Naive B cell (primary cell): Measurements from ENCODE around the gene ZFX. TPM values are rescaled to one million over a fixed set of nuclear protein-coding genes. Genes with fewer than 3 reads are reported as not detected.
A peak's percentile ranks its signal among the peaks of the same experiment; 100 is the strongest.
"Not testable (repeated sequence)": the region's sequence is repeated elsewhere in the genome, so short reads cannot be mapped to it uniquely, and the experiment has no call there.

ENCODE experiments used
- ATAC-seq, 2 donors: fragments of 150-1000 bp; cut with Tn5 transposase; 2 replicates each; pipeline ENCODE4 v1.10.0; 2021; ENCODE audit warnings: low read depth in 2 of 2, mild to moderate bottlenecking in 2 of 2, moderate library complexity in 2 of 2
- DNase-seq: peaks from one replicate; pipeline ENCODE4 v3.0.0; 2022
- H3K27ac Mint-ChIP-seq, 6 donors: one replicate each; pipeline ENCODE4 v1.8.0; 2020 to 2022; ENCODE audit warnings: mild to moderate bottlenecking in 6 of 6, mixed read lengths in 6 of 6, moderate library complexity in 5 of 6, inconsistent platforms in 2 of 6
- H3K27me3 Mint-ChIP-seq, 3 donors: one replicate each; pipeline ENCODE4 v1.8.0; 2021 to 2022; ENCODE audit warnings: mixed read lengths in 3 of 3, mild to moderate bottlenecking in 1 of 3
- H3K36me3 Mint-ChIP-seq, 2 donors: one replicate each; pipeline ENCODE4 v1.8.0; 2020 to 2022; ENCODE audit warnings: mixed read lengths in 2 of 2, inconsistent platforms in 1 of 2, mild to moderate bottlenecking in 1 of 2
- H3K4me1 Mint-ChIP-seq, 3 donors: one replicate each; pipeline ENCODE4 v1.8.0; 2020 to 2022; ENCODE audit warnings: mixed read lengths in 3 of 3, inconsistent platforms in 1 of 3, mild to moderate bottlenecking in 1 of 3, moderate library complexity in 1 of 3
- H3K4me3 Mint-ChIP-seq, 8 donors: one replicate each; pipeline ENCODE4 v1.8.0; 2020 to 2022; ENCODE audit warnings: mild to moderate bottlenecking in 8 of 8, mixed read lengths in 8 of 8, moderate library complexity in 8 of 8, inconsistent platforms in 2 of 8
- H3K9me3 Mint-ChIP-seq, 7 donors: one replicate each; pipeline ENCODE4 v1.8.0; 2020 to 2022; ENCODE audit warnings: mixed read lengths in 7 of 7, mild to moderate bottlenecking in 5 of 7, inconsistent platforms in 2 of 7, moderate library complexity in 1 of 7
- polyA plus RNA-seq, 6 donors: library from polyadenylated mRNA; unstranded; fragments of 300-500 nt; fragmentation: Illumina TruSeq; gene quantifications; one replicate each; pipeline ENCODE4 v1.2.3, GENCODE V29; 2021; ENCODE audit warnings: low read depth in 6 of 6

Gene ZFX
- polyA plus RNA-seq, result 10 to 100 TPM; 29.2 to 66.7 (median 57.8) TPM

DNA sequence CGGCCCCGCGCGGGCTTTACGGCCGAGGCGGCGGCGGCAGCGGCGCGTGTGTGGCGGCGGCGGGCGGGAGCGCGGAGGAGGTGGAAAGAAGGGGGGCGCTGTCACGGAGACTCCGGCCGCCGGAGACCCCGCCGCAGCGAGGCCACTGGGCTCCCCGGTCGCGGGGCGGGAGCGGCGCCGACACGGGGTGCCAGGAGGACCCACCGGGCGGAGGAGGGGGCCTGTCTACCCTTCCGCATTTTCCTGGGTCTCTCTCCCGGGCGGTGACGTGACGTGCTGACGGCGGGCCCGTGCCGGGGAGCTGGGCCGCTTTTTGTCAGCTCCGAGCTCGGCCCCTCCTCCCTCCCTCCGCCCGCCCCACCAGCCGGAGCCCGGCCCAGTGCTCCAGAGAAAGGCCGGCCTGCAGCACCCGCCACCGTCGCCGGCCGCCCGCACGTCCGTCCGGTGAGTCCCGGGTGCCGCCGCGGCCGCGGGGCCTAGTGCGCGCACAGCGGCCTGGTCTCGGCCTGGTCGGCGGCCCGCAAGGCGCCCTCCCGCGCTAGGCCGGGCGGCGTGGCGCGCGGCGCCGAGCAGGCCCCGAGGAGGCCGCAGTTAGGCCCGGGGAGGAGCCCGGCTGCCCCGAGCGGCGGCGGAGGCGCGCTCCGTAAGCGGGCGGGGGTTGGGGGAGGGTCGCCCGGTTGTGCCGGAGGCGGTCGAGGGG lies at the start of gene ZFX:
Gene ZFX (plus strand): TSS at position 379 of the 700 bp plus-strand sequence. CDS start 23,014 bp downstream, outside the sequence.
- peak within 1 kb of the TSS; percentile 83 to 99 (median 98) for H3K27ac Mint-ChIP-seq
- H3K36me3 Mint-ChIP-seq, result peaks cover 0 to 6% of the 10 kb centered on the region in 2 donors
- no peaks in the 10 kb centered on the region for H3K9me3 Mint-ChIP-seq
- no peaks in the 10 kb centered on the region for H3K27me3 Mint-ChIP-seq
- peaks cover 31 to 72% (median 40%) of the 10 kb centered on the region in 3 donors for H3K4me1 Mint-ChIP-seq
- DNase-seq (peak; percentile 82), ATAC-seq (peak; percentile 54 to 57)
- peak within 1 kb of the TSS; percentile 82 to 98 (median 92) for H3K4me3 Mint-ChIP-seq

DNA sequence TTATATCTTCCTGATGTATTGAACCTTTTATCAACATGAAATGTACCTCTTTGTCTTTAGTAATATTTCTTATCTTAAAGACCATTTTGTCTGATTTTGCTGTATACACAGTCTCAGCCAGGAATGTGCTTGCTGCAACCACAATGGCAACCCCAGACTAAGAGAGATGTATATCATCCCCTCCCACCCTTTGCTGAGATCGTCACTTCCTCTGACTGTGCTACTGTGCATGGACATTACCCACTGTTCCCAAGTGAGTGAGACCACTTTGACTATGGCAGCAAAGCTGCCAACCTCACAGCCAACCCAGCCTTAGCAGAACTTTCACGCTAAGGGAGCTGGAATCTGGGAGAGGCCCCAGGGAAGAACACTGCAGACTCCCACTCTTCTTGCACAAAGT lies 48.8 kb upstream of the ZFX start:
- Mint-ChIP-seq H3K27ac (no peak overlapping the region), H3K9me3 (no peaks in the 10 kb centered on the region), H3K27me3 (no peaks in the 10 kb centered on the region), H3K4me1 (no peaks in the 10 kb centered on the region), H3K4me3 (no peak overlapping the region), H3K36me3 (peaks cover 0 to 8% of the 10 kb centered on the region in 2 donors)
- DNase-seq, result no peak
- no peak for ATAC-seq

DNA sequence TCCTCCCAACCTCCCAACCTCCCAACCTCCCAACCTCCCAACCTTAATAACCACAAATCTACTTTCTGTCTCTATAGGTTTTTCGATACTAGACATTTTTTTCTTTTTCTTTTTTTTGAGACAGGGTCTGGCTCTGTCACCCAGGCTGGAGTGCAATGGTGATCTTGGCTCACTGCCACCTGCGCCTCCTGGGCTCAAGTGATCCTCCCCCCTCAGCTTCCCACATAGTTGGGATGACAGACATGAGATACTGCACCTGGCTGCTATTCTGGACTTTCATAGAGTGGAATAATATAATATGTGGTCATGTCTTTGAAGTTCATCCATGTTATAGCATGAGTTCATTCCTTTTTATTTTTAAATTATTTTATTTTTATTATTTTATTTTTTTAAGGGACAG lies 39.5 kb upstream of the ZFX start:
- ATAC-seq (no peak), DNase-seq (no peak)
- no peaks in the 10 kb centered on the region for H3K4me1 Mint-ChIP-seq
- H3K27me3 Mint-ChIP-seq, result no peaks in the 10 kb centered on the region
- H3K4me3 Mint-ChIP-seq, result no peak overlapping the region
- peaks cover 5 to 8% of the 10 kb centered on the region in 2 donors for H3K36me3 Mint-ChIP-seq
- peaks cover 0 to 2% (median 0%) of the 10 kb centered on the region in 7 donors for H3K9me3 Mint-ChIP-seq
- no peak overlapping the region for H3K27ac Mint-ChIP-seq

DNA sequence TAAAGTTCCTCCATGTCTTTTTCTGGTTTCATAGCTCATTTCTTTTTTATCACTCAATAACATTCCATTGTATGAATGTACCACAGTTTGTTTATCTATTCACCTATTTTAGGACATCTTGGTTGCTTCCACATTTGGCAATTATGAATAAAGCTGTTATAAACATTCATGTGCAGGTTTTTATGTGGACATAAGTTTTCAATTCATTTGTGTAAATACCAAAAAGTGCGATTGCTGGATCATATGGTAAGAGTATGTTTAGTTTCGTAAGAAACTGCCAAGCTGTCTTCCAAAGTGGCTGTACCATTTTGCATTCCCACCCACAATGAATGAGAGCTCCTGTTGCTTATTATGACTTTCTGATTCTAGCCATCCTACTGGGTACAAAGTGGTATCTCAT lies 36.3 kb upstream of the ZFX start:
- DNase-seq, result no peak
- Mint-ChIP-seq H3K4me3 (no peak overlapping the region), H3K27me3 (no peaks in the 10 kb centered on the region), H3K36me3 (peaks cover 0 to 8% of the 10 kb centered on the region in 2 donors), H3K4me1 (no peaks in the 10 kb centered on the region), H3K27ac (no peak overlapping the region), H3K9me3 (peaks cover 0 to 2% (median 0%) of the 10 kb centered on the region in 7 donors)
- no peak for ATAC-seq

DNA sequence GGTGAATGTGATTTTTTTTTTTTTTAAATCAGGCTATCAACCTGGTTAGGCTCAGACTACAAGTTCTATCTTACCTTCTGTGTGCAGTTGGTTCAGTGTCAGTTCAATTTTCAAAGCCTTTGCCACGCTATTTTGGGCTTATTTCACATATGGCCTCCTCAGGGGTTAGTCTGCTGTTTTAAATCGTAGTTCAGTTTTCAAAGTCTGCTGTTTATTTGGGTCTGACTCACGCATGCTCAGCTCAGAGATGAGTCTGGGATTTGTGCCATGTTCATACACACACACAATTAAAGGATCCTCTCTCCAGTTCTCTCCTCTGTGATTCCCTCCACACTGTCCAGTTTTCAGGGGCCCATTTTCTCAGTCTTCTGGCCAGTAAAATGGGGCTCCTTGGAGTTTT lies 32.3 kb upstream of the ZFX start:
- Mint-ChIP-seq H3K9me3 (no peaks in the 10 kb centered on the region), H3K4me1 (no peaks in the 10 kb centered on the region), H3K36me3 (peaks cover 0 to 5% of the 10 kb centered on the region in 2 donors), H3K27me3 (no peaks in the 10 kb centered on the region), H3K4me3 (no peak overlapping the region), H3K27ac (no peak overlapping the region)
- DNase-seq, result no peak
- ATAC-seq, result no peak

DNA sequence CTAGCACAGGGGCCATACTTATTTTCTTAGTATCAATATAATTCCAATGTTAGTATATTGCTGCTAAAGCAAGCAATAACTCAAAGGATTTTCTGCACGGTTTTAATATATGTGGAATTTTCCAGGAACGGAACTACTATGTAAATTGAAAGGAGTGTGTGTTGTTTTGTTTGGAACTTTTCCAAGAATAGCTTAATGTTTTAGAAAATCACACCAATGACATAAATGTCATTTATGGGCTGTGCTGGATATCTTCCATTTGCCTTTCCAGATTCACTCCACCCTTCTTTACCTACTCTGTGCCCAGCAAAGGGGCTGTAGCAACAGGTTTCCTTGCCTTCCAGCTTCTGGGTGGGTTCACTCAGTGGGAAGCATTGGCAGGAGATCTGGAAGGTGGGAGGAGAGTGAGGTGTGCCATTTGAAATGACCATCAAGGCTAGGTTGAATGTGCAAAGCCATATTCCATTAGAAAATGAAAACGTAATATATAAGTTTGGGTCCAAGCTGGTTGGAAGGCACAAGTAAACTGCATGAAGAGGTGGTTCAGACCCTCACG lies 25.2 kb upstream of the ZFX start:
- peaks cover 0 to 10% of the 10 kb centered on the region in 2 donors for H3K36me3 Mint-ChIP-seq
- H3K27ac Mint-ChIP-seq, result no peak overlapping the region
- H3K4me3 Mint-ChIP-seq, result no peak overlapping the region
- H3K4me1 Mint-ChIP-seq, result no peaks in the 10 kb centered on the region
- ATAC-seq, result no peak
- DNase-seq, result no peak
- no peaks in the 10 kb centered on the region for H3K9me3 Mint-ChIP-seq
- H3K27me3 Mint-ChIP-seq, result no peaks in the 10 kb centered on the region

DNA sequence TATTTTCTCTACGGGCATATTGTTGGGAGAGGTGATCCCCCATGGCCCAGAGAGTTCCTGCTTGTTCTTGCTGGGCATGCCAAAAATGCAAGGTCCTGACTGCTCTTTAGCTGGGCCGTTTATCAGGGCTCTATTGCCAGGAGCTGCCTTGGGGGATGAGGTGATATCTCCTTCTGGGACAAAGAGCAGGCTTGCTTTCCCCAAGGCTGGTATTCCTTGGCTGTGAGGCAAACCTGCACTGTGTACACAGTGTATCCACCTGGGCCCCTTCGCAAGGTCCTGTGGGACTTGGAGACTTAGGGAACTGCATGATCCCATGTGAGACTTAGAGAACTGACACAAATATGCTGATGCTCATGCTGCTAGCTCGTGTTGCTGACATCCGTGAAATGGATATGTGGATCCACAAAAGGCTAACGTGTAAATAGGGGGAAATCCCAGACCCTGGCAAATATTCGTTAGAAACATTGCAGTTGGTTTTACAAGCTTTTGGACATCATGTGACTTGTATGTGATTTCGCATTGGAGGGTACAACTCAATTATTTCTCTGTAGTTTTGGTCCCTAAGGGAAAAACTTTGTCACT lies 24.4 kb upstream of the ZFX start:
- H3K27me3 Mint-ChIP-seq, result no peaks in the 10 kb centered on the region
- DNase-seq (no peak), ATAC-seq (no peak)
- H3K9me3 Mint-ChIP-seq, result no peaks in the 10 kb centered on the region
- H3K4me1 Mint-ChIP-seq, result no peaks in the 10 kb centered on the region
- no peak overlapping the region for H3K27ac Mint-ChIP-seq
- peaks cover 0 to 10% of the 10 kb centered on the region in 2 donors for H3K36me3 Mint-ChIP-seq
- no peak overlapping the region for H3K4me3 Mint-ChIP-seq

DNA sequence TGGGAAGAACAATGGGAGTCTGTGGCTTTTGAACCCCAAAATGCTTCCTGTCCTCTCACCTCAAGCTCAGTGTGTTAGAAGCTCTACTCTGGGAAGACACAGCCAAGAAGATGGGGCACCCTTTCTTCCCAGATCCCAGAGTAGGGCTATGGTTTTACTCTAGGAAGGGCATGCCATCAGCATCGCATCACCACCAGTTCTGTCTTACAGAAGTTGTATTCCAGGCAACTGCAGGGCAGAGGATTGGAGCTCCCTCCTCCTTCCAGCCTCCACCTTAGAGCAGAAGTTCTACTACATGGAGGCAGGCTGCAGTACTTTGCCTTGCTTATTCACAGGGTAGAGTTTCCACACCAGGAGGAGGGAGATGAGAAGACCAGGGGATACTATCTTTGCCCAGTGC lies 18.1 kb upstream of the ZFX start:
- DNase-seq (no peak), ATAC-seq (no peak)
- Mint-ChIP-seq H3K4me1 (no peaks in the 10 kb centered on the region), H3K4me3 (no peak overlapping the region), H3K27me3 (no peaks in the 10 kb centered on the region), H3K9me3 (peaks cover 0 to 2% (median 0%) of the 10 kb centered on the region in 7 donors), H3K27ac (no peak overlapping the region), H3K36me3 (peaks cover 0 to 5% of the 10 kb centered on the region in 2 donors)

DNA sequence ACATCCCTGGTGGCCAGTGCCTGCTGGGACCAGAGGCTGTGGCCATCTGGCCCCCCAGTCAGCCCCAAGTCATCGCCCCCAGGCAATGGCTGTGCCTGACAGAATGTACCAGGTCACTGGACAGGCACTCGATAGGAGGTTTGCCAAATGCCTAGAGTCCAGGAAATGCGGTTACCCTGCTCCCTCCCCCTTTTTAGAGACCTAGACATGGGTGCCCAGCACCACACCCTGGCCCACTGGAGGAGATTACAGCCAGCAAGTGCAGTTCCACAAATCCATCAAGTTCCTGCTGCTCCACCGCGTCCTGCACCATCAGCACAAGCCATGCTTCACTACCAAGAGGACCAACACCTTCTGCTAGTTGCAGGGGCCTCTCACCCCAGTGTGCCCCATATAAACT lies 16.2 kb upstream of the ZFX start:
- Mint-ChIP-seq H3K36me3 (peaks cover 0 to 5% of the 10 kb centered on the region in 2 donors), H3K4me3 (no peak overlapping the region), H3K27me3 (no peaks in the 10 kb centered on the region), H3K4me1 (no peaks in the 10 kb centered on the region), H3K27ac (peak overlapping the region in 1 of 6 donors; percentile 12), H3K9me3 (peaks cover 0 to 2% (median 0%) of the 10 kb centered on the region in 7 donors)
- ATAC-seq, result no peak
- DNase-seq, result no peak

DNA sequence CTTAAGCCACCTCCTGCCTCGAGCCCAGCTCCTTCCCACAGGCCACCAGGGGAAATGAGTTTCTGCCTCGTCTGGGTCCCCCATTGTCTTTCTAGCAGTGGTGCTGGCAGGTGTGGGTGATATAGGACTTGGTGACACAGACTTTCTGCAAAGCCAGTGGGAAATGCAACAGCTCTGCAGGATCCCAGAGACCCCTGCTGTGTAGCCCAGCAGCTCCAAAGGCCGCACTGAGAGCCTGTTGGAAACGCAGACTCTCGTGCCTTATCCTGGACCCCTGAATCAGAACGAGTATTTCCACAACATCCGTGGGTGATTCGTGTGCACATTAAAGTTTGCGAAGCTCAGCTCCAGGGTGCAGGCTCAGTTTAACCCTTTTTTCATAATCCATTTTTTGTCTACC lies 13.8 kb upstream of the ZFX start:
- not testable (repeated sequence) for ATAC-seq, H3K36me3 Mint-ChIP-seq, H3K27ac Mint-ChIP-seq, H3K4me1 Mint-ChIP-seq, H3K9me3 Mint-ChIP-seq, H3K4me3 Mint-ChIP-seq, H3K27me3 Mint-ChIP-seq, DNase-seq

DNA sequence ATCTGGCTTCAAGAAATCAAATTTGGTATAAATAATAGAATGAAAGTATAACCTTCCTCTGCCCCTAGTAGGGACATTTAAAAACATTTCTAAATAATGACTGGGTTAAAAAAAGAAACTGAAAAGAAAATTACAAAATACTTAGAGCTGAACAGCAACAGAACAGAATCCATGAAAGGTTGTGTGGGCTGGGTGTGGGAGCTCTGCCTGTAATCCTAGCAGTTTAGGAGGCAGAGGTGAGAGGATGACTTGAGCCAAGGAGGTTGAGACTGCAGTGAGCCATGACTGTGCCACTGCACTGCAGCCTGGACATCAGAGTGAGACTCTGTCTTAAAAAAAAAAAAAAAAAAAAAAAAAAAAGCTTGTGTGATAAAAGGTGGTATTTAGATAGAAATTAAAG lies 12.3 kb upstream of the ZFX start:
- peaks cover 0 to 2% (median 0%) of the 10 kb centered on the region in 7 donors for H3K9me3 Mint-ChIP-seq
- no peaks in the 10 kb centered on the region for H3K36me3 Mint-ChIP-seq
- no peaks in the 10 kb centered on the region for H3K4me1 Mint-ChIP-seq
- ATAC-seq (no peak), DNase-seq (no peak)
- no peak overlapping the region for H3K27ac Mint-ChIP-seq
- H3K27me3 Mint-ChIP-seq, result no peaks in the 10 kb centered on the region
- no peak overlapping the region for H3K4me3 Mint-ChIP-seq

DNA sequence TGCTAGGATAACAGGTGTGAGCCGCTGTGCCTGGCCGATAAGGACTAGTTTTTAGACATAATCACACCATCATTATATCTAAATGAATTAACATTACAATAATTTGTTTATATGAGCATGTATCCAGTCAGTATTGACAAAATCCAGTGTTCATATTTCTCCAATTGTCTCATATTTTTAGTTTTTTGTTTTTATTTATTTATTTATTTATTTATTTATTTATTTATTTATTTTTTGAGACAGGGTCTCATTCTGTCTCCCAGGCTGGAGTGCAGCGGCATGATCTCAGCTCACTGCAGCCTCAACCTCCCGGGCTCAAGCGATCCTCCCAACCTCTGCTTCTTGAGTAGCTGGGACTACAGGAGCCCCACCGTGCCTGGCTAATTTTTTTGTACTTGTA lies 5.5 kb upstream of the ZFX start:
- not testable (repeated sequence) for H3K27me3 Mint-ChIP-seq, ATAC-seq, H3K9me3 Mint-ChIP-seq, DNase-seq, H3K27ac Mint-ChIP-seq, H3K4me3 Mint-ChIP-seq, H3K36me3 Mint-ChIP-seq
- peaks cover 0 to 33% (median 9%) of the 10 kb centered on the region in 3 donors for H3K4me1 Mint-ChIP-seq

DNA sequence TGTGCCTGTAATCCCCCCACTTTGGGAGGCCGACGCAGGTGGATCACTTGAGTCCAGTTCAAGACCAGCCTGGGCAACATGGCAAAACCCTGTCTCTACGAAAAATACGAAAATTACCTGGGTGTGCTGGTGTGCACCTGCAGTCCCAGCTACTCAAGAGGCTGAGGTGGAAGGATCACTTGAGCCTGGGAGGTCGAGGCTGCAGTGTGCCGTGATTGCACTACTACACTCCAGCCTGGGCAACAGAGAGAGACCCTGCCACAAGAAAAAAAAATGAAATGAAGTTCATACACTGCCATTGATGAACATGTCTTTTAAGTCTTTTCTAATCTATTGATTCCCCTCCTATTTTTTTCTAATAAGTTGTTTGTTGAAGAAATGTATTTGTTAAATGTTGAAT lies 5.0 kb upstream of the ZFX start:
- no peak overlapping the region for H3K4me3 Mint-ChIP-seq
- no peaks in the 10 kb centered on the region for H3K27me3 Mint-ChIP-seq
- DNase-seq, result no peak
- H3K27ac Mint-ChIP-seq, result peak overlapping the region in 1 of 6 donors; percentile 37
- H3K36me3 Mint-ChIP-seq, result no peaks in the 10 kb centered on the region
- no peak for ATAC-seq
- H3K4me1 Mint-ChIP-seq, result peaks cover 0 to 33% (median 9%) of the 10 kb centered on the region in 3 donors
- no peaks in the 10 kb centered on the region for H3K9me3 Mint-ChIP-seq
